GM23338 (cell line): ENCODE data around the gene MEGF11.

ENCODE experiments used
- CREB1 ChIP-seq: fragments of 250-450 bp; sonication (Bioruptor Pico); IDR thresholded peaks from 2 replicates; pipeline ENCODE4 v1.5.0; 2020; ENCODE audit warnings: low read depth, mild to moderate bottlenecking, moderate library complexity
- EZH2 ChIP-seq: fragments of 200-600 bp; sonication (generic); IDR thresholded peaks from one replicate; pipeline ENCODE4 v1.8.0; 2017; ENCODE audit warnings: antibody characterized with exemption, mild to moderate bottlenecking, low read depth; ENCODE audit not compliant: unreplicated experiment
- EZH2phosphoT487 ChIP-seq: fragments of 200-600 bp; sonication (generic); IDR thresholded peaks from one replicate; pipeline ENCODE4 v1.8.1; 2018; ENCODE audit warnings: antibody characterized with exemption; ENCODE audit not compliant: unreplicated experiment
- JUNB ChIP-seq: IDR thresholded peaks from one replicate; pipeline ENCODE4 v1.6.1; 2016; ENCODE audit warnings: antibody characterized with exemption; ENCODE audit not compliant: unreplicated experiment
- NANOG ChIP-seq: IDR thresholded peaks from 2 replicates; pipeline ENCODE4 v1.6.1; 2016; ENCODE audit warnings: antibody characterized with exemption, borderline replicate concordance
- POLR2AphosphoS5 ChIP-seq: IDR thresholded peaks from 2 replicates; pipeline ENCODE4 v1.6.1; 2016; ENCODE audit warnings: antibody characterized with exemption, low read depth
- STAT1 ChIP-seq: IDR thresholded peaks from one replicate; pipeline ENCODE4 v1.6.1; 2016; ENCODE audit warnings: antibody characterized with exemption; ENCODE audit not compliant: unreplicated experiment
- ZNF114 ChIP-seq: fragments of 250-450 bp; sonication (Bioruptor Pico); IDR thresholded peaks from 2 replicates; pipeline ENCODE4 v1.5.0; 2020; ENCODE audit warnings: mild to moderate bottlenecking, moderate library complexity
- ZNF331 ChIP-seq: fragments of 250-450 bp; sonication (Bioruptor Pico); IDR thresholded peaks from 2 replicates; pipeline ENCODE4 v1.5.0; 2020; ENCODE audit warnings: low read depth, mild to moderate bottlenecking, moderate library complexity
- ZNF462 ChIP-seq: fragments of 250-450 bp; sonication (Bioruptor Pico); IDR thresholded peaks from 2 replicates; pipeline ENCODE4 v1.5.0; 2020; ENCODE audit warnings: mild to moderate bottlenecking, moderate library complexity
- TF ChIP-seq, protein P1 (sequence below), 2 experiments: fragments of 200-600 bp in 1 of 2; sonication (generic) in 1 of 2; conservative IDR thresholded peaks; 2 replicates each; pipeline versions ENCODE4 v1.5.1 to v1.6.1; 2016 to 2017; ENCODE audit warnings: antibody characterized with exemption in 2 of 2, low read depth in 2 of 2, mild to moderate bottlenecking in 2 of 2, moderate library complexity in 1 of 2
- TF ChIP-seq, protein P2 (sequence below): IDR thresholded peaks from 2 replicates; pipeline ENCODE4 v1.6.1; 2016; ENCODE audit warnings: antibody characterized with exemption
- TF ChIP-seq, protein P3 (sequence below): IDR thresholded peaks from one replicate; pipeline ENCODE4 v1.6.1; 2018; ENCODE audit warnings: antibody characterized with exemption; ENCODE audit not compliant: unreplicated experiment

DNA sequence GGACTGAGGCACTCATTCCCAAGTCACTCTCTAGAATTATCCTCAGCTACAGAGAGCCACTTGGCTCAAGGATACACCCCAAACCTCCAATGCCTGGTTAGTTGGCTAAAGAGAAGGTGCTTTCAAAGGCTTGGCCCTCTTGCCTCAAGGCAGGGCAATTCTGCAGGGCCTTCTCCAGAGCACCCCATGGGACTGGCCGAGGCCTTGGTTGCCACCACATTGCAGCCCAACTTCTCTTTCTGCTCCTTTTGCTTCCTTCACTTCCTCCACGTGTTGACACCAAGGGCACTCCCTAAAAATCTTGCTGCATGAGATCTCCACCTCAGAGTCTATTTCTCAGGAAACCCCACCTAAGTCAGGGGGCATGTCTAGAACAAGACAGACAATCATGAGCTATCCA lies 36.7 kb downstream of the MEGF11 start:
- TF ChIP-seq NANOG (no peak), STAT1 (no peak), POLR2AphosphoS5 (no peak), EZH2 (no peak), EZH2phosphoT487 (no peak), JUNB (no peak), CREB1 (CRISPR knock-in tag) (no peak), ZNF114 (CRISPR knock-in tag) (no peak), ZNF462 (CRISPR knock-in tag) (no peak), ZNF331 (CRISPR knock-in tag) (no peak)
- TF ChIP-seq, protein P1, sequence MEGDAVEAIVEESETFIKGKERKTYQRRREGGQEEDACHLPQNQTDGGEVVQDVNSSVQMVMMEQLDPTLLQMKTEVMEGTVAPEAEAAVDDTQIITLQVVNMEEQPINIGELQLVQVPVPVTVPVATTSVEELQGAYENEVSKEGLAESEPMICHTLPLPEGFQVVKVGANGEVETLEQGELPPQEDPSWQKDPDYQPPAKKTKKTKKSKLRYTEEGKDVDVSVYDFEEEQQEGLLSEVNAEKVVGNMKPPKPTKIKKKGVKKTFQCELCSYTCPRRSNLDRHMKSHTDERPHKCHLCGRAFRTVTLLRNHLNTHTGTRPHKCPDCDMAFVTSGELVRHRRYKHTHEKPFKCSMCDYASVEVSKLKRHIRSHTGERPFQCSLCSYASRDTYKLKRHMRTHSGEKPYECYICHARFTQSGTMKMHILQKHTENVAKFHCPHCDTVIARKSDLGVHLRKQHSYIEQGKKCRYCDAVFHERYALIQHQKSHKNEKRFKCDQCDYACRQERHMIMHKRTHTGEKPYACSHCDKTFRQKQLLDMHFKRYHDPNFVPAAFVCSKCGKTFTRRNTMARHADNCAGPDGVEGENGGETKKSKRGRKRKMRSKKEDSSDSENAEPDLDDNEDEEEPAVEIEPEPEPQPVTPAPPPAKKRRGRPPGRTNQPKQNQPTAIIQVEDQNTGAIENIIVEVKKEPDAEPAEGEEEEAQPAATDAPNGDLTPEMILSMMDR (conservative IDR thresholded peaks at IDR 0.05; ENCODE audit: low read depth in 2 of 2): no peak
- TF ChIP-seq, protein P2, sequence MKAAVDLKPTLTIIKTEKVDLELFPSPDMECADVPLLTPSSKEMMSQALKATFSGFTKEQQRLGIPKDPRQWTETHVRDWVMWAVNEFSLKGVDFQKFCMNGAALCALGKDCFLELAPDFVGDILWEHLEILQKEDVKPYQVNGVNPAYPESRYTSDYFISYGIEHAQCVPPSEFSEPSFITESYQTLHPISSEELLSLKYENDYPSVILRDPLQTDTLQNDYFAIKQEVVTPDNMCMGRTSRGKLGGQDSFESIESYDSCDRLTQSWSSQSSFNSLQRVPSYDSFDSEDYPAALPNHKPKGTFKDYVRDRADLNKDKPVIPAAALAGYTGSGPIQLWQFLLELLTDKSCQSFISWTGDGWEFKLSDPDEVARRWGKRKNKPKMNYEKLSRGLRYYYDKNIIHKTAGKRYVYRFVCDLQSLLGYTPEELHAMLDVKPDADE: no peak
- TF ChIP-seq, protein P3, sequence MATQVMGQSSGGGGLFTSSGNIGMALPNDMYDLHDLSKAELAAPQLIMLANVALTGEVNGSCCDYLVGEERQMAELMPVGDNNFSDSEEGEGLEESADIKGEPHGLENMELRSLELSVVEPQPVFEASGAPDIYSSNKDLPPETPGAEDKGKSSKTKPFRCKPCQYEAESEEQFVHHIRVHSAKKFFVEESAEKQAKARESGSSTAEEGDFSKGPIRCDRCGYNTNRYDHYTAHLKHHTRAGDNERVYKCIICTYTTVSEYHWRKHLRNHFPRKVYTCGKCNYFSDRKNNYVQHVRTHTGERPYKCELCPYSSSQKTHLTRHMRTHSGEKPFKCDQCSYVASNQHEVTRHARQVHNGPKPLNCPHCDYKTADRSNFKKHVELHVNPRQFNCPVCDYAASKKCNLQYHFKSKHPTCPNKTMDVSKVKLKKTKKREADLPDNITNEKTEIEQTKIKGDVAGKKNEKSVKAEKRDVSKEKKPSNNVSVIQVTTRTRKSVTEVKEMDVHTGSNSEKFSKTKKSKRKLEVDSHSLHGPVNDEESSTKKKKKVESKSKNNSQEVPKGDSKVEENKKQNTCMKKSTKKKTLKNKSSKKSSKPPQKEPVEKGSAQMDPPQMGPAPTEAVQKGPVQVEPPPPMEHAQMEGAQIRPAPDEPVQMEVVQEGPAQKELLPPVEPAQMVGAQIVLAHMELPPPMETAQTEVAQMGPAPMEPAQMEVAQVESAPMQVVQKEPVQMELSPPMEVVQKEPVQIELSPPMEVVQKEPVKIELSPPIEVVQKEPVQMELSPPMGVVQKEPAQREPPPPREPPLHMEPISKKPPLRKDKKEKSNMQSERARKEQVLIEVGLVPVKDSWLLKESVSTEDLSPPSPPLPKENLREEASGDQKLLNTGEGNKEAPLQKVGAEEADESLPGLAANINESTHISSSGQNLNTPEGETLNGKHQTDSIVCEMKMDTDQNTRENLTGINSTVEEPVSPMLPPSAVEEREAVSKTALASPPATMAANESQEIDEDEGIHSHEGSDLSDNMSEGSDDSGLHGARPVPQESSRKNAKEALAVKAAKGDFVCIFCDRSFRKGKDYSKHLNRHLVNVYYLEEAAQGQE: no peak
